Measurements from ENCODE around the gene ZNF526. TPM values are rescaled to one million over a fixed set of nuclear protein-coding genes. Genes with fewer than 3 reads are reported as not detected.

Gene ZNF526
- total RNA-seq, 1 donor from 2014 or later = 5.9 TPM

DNA sequence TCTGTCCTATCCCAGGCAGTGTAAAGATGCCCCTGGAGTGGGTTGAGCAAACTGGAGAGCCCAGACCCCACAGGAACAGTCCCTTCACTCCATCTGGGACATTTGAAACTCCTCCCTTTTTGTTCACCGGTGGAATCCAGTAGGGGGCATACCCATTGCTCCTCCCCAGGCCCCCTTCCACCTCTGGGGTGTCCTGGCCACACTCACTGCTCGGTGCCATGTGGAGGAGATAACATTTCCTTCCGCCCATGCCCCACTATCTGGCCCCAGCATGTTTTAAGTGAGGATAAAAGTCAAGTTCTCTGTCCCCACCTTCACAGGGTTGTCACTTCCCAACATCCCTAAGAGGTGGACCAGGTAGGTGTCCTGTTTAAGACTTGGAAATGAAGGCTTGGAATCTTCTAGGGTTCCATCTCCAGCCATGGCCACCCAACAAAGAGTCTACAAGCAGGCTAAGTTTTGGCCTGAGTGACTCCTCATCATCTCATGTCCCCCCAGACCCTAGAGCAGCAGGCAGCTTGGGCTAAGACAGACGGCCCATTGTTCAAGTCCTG is 9.3 kb downstream of the ZNF526 start:
- Histone ChIP-seq H3K4me3 (no peak overlapping the region), H3K27me3 (ENCODE audit: low read depth) (no peaks in the 10 kb centered on the region), H3K27ac (replicated peaks) (no peak overlapping the region), H3K36me3 (peaks cover 92% of the 10 kb centered on the region), H3K9me3 (replicated peaks) (no peaks in the 10 kb centered on the region), H3K4me1 (peaks cover 18% of the 10 kb centered on the region)
- TF ChIP-seq, protein P1, sequence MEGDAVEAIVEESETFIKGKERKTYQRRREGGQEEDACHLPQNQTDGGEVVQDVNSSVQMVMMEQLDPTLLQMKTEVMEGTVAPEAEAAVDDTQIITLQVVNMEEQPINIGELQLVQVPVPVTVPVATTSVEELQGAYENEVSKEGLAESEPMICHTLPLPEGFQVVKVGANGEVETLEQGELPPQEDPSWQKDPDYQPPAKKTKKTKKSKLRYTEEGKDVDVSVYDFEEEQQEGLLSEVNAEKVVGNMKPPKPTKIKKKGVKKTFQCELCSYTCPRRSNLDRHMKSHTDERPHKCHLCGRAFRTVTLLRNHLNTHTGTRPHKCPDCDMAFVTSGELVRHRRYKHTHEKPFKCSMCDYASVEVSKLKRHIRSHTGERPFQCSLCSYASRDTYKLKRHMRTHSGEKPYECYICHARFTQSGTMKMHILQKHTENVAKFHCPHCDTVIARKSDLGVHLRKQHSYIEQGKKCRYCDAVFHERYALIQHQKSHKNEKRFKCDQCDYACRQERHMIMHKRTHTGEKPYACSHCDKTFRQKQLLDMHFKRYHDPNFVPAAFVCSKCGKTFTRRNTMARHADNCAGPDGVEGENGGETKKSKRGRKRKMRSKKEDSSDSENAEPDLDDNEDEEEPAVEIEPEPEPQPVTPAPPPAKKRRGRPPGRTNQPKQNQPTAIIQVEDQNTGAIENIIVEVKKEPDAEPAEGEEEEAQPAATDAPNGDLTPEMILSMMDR (IDR thresholded peaks at IDR 0.05; ENCODE audit: borderline replicate concordance) = no peak
- no peak for DNase-seq
- intact Hi-C loops (cut with micrococcal nuclease) = no loop called here

DNA sequence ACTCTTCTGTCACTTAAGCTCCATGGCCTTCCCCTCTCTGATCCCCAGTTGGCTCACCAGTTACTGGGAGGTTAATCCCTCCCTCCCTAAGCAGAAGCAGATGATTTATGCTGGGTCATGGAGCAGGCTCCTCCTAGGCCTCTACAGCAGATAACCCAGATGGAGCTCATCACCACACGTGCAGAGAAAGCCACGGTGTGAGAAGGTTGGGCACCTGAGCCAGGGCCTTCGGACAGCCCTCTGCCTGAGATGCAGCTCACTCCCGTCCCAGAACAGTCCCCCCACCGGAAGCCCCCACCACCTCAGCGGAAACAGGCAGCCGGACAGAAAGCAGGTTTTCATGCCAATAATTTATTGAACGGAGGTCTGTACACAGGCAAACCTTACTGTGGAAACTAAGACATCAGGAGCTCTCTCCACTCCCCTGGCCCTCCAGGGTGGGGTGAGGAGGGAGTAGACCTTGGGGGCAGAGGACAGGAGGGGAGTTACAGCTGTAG is 9.8 kb downstream of the ZNF526 start:
- H3K4me3 ChIP-seq = no peak overlapping the region
- no peaks in the 10 kb centered on the region for H3K9me3 ChIP-seq (replicated peaks)
- peaks cover 18% of the 10 kb centered on the region for H3K4me1 ChIP-seq
- no peaks in the 10 kb centered on the region for H3K27me3 ChIP-seq (ENCODE audit: low read depth)
- peaks cover 92% of the 10 kb centered on the region for H3K36me3 ChIP-seq
- peak overlapping the region; percentile 5 for H3K27ac ChIP-seq (replicated peaks)
- TF ChIP-seq, protein P1 (IDR thresholded peaks at IDR 0.05; ENCODE audit: borderline replicate concordance) = no peak
- intact Hi-C loops (cut with micrococcal nuclease) = no loop called here
- no peak for DNase-seq

DNA sequence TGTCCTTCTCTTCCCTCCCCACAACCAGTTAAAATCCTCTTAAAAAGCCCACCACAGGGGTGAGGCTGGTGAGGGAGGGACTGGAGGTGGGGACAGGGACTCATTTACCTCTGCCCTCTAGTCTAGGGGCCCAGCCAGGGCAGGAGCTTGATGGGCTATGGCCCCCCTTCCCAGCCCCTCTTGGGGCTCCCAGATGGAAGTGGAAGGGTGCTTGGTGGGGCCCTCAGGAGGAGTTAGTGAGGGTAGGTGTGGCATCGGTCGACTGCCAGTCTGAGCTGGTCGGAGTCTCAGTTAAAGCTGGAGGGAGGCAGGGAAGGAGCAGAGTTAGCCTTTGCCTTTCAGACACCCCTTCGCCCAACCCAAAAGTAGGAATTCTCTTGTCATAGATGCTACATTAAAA is 10.5 kb downstream of the ZNF526 start:
- intact Hi-C loops (cut with micrococcal nuclease) = no loop called here
- Histone ChIP-seq H3K27me3 (ENCODE audit: low read depth) (no peaks in the 10 kb centered on the region), H3K9me3 (replicated peaks) (no peaks in the 10 kb centered on the region), H3K36me3 (peaks cover 92% of the 10 kb centered on the region), H3K4me3 (no peak overlapping the region), H3K27ac (replicated peaks) (peak overlapping the region; percentile 8), H3K4me1 (peaks cover 18% of the 10 kb centered on the region)
- DNase-seq = no peak
- TF ChIP-seq, protein P1 (IDR thresholded peaks at IDR 0.05; ENCODE audit: borderline replicate concordance) = no peak

DNA sequence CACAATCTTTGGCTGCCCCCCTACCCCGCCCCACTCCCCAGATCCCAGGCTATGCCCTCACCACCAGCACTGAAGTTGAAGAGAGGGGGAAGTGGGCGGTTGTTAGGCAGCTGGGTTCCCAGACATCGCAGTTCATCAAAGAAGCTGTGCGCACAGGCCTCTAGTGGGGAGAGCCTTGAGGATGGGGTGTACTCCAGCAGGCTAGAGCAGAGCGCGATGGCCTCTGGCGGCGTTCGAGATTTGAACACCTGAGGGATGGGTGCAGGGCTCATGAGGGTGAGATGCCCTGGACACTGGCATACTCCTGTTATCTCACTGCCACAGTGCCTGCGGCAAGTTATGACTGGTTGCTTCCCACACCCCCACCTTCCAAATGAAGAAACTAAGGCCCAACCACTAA is 12.3 kb downstream of the ZNF526 start:
- TF ChIP-seq, protein P1 (IDR thresholded peaks at IDR 0.05; ENCODE audit: borderline replicate concordance) = no peak

DNA sequence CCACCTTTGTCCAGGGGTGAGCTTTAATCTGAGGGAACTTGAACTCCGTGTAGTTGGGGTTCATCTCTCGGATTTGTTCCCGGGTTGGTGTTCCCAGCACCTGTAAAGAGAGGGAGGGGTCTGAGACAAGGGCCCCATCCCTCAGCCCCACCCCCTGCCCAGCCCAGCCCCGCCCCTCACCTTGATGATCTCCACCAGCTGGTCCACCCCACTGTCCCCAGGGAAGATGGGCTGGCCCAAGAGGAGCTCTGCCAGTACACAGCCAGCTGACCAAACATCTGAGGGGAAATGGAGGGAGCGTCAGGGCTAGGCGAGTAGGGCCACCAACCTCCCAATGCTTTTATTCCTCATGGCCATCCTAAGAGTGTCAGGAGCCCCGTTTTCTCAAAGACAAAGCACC is 13.0 kb downstream of the ZNF526 start:
- Histone ChIP-seq H3K36me3 (peaks cover 83% of the 10 kb centered on the region), H3K4me3 (no peak overlapping the region), H3K27me3 (ENCODE audit: low read depth) (no peaks in the 10 kb centered on the region), H3K4me1 (peaks cover 18% of the 10 kb centered on the region), H3K27ac (replicated peaks) (no peak overlapping the region), H3K9me3 (replicated peaks) (no peaks in the 10 kb centered on the region)
- TF ChIP-seq, protein P1 (IDR thresholded peaks at IDR 0.05; ENCODE audit: borderline replicate concordance) = no peak
- intact Hi-C loops (cut with micrococcal nuclease) = no loop called here
- no peak for DNase-seq

More for the DNA sequence above, 12.3 kb downstream of the ZNF526 start:
- Histone ChIP-seq H3K27ac (replicated peaks) (no peak overlapping the region), H3K4me1 (peaks cover 18% of the 10 kb centered on the region), H3K27me3 (ENCODE audit: low read depth) (no peaks in the 10 kb centered on the region), H3K36me3 (peaks cover 89% of the 10 kb centered on the region), H3K4me3 (no peak overlapping the region), H3K9me3 (replicated peaks) (no peaks in the 10 kb centered on the region)
- no peak for DNase-seq
- intact Hi-C loops (cut with micrococcal nuclease) = no loop called here
